Endothelial cell of umbilical vein (primary cell): ENCODE measurements around the gene BCAN.

Experiments used
- CTCF ChIP-seq, 2 donors: IDR thresholded peaks; 1 replicate in 1 of 2; 2 replicates in 1 of 2; pipeline ENCODE4 v1.5.1; 2011; ENCODE audit warnings: low read length in 2 of 2, mild to moderate bottlenecking in 2 of 2, moderate library complexity in 2 of 2, control low read depth in 1 of 2, inconsistent platforms in 1 of 2, low read depth in 1 of 2; ENCODE audit not compliant: insufficient read depth in 1 of 2; ENCODE audit errors: extremely low read depth in 1 of 2
- EZH2 ChIP-seq: IDR thresholded peaks from 2 replicates; pipeline ENCODE4 v1.6.1; 2012; ENCODE audit warnings: borderline replicate concordance, low read depth, mild to moderate bottlenecking, moderate library complexity, low read length, inconsistent platforms; ENCODE audit not compliant: severe bottlenecking
- FOS ChIP-seq: IDR thresholded peaks from 2 replicates; pipeline ENCODE4 v1.6.1; 2011; ENCODE audit warnings: mild to moderate bottlenecking, low read length, moderate library complexity, borderline replicate concordance; ENCODE audit not compliant: insufficient read depth
- POLR2A ChIP-seq: IDR thresholded peaks from 2 replicates; pipeline ENCODE4 v1.6.1; 2012; ENCODE audit warnings: low read depth, mild to moderate bottlenecking, control low read depth, low read length

- TF ChIP-seq POLR2A: no peak
- TF ChIP-seq CTCF (IDR thresholded peaks at IDR 0.05; ENCODE audit: extremely low read depth in 1 of 2, insufficient read depth in 1 of 2, low read depth in 1 of 2, low read length in 2 of 2): no peak
- TF ChIP-seq EZH2: no peak
- no peak for TF ChIP-seq FOS
Measured at GRCh38 chr1:156632355-156632754, 9.6 kb upstream of the BCAN start.
